Tibial nerve (tissue), 4 donors: ENCODE measurements around the gene HS3ST3B1.

Experiments used
- EP300 ChIP-seq, 2 donors: sonication (generic); formaldehyde crosslinking; IDR thresholded peaks; one replicate each; pipeline ENCODE4 v1.6.1; 2017; ENCODE audit warnings: antibody characterized with exemption in 2 of 2, mild to moderate bottlenecking in 1 of 2
- POLR2A ChIP-seq, 2 donors: fragments of 450-650 bp; IDR thresholded peaks; one replicate each; pipeline ENCODE4 v1.6.1; 2017; ENCODE audit warnings: antibody characterized with exemption in 2 of 2, mild to moderate bottlenecking in 2 of 2, moderate library complexity in 2 of 2
- TF ChIP-seq, protein P1 (sequence below), 5 experiments: fragments of 200-600 bp in 3 of 5; fragments of 450-650 bp in 2 of 5; sonication (generic) in 3 of 5; IDR thresholded peaks; one replicate each; pipeline ENCODE4 v1.5.1; 2016 to 2019; ENCODE audit warnings: antibody characterized with exemption in 5 of 5, mild to moderate bottlenecking in 3 of 5, moderate library complexity in 2 of 5

DNA sequence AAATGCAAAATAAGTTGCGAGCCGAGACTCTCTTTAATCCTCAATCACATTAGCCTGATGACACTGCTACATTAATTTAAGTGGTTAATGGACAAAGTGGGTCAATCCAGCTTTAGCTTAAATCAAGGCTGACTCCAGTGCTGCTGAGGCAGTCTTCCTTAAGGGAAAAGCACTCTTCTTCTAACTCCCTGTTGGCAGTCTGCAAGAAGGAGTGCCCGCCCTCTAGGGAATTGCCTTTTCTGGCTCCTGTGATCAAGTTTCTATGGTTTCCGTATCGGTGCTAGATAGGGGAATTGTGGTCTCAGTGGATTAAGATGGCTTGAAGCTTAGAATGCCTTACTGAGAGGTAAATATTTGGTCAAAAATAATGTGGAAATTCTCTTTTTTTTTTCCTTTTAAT, 41.0 kb downstream of the HS3ST3B1 start:
- TF ChIP-seq, protein P1, sequence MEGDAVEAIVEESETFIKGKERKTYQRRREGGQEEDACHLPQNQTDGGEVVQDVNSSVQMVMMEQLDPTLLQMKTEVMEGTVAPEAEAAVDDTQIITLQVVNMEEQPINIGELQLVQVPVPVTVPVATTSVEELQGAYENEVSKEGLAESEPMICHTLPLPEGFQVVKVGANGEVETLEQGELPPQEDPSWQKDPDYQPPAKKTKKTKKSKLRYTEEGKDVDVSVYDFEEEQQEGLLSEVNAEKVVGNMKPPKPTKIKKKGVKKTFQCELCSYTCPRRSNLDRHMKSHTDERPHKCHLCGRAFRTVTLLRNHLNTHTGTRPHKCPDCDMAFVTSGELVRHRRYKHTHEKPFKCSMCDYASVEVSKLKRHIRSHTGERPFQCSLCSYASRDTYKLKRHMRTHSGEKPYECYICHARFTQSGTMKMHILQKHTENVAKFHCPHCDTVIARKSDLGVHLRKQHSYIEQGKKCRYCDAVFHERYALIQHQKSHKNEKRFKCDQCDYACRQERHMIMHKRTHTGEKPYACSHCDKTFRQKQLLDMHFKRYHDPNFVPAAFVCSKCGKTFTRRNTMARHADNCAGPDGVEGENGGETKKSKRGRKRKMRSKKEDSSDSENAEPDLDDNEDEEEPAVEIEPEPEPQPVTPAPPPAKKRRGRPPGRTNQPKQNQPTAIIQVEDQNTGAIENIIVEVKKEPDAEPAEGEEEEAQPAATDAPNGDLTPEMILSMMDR (IDR thresholded peaks at IDR 0.05), result no peak
- TF ChIP-seq EP300 (IDR thresholded peaks at IDR 0.05), result no peak
- TF ChIP-seq POLR2A (IDR thresholded peaks at IDR 0.05), result no peak
